A549 (cell line): ENCODE results near the gene TTC33. TPM values are rescaled to one million over a fixed set of nuclear protein-coding genes. Genes with fewer than 3 reads are reported as not detected.

Experiments used
- ATAC-seq, 2 experiments: fragments of 200-7000 bp in 1 of 2; fragments of >200 bp in 1 of 2; cut with Nextera tagmentation in 1 of 2; cut with Tn5 transposase in 1 of 2; 3 replicates each; pipeline versions ENCODE4 v1.8.0 to v1.9.1; 2018 to 2020; ENCODE audit warnings: mild to moderate bottlenecking in 1 of 2, moderate library complexity in 1 of 2
- CTCF ChIA-PET: fragments of 300-600 bp; sonication (Branson Sonifier 250); formaldehyde crosslinking; extraction: SDS; loops from one replicate; lab custom pipeline; 2021; ENCODE audit warnings: antibody characterized with exemption, inconsistent platforms; lab: Yijun Ruan, JAX
- POLR2A ChIA-PET: fragments of 350-600 bp; formaldehyde crosslinking; extraction: SDS; loops from one replicate; lab custom pipeline; 2021; ENCODE audit warnings: antibody characterized with exemption, inconsistent platforms; lab: Yijun Ruan, JAX
- DNase-seq, 2 experiments: peaks; one replicate each; pipeline versions ENCODE4 v3.0.0 to v3.0.0-alpha.2; 2011 to 2016; ENCODE audit warnings: low read depth in 1 of 2, low spot score in 1 of 2
- FAIRE-seq: peaks from 2 replicates; lab custom pipeline; 2011; peaks lifted over from hg19 to GRCh38; lab: Jason Lieb, UNC
- H3K27ac ChIP-seq, 2 experiments: fragments of >200 bp; sonication (Bioruptor Twin); formaldehyde crosslinking; 3 replicates each; pipeline ENCODE4 v1.5.1; 2016 to 2017
- H3K4me1 ChIP-seq: fragments of >200 bp; sonication (Bioruptor Twin); formaldehyde crosslinking; 3 replicates; pipeline ENCODE4 v1.6.1; 2016
- H3K4me2 ChIP-seq: fragments of >200 bp; sonication (Bioruptor Twin); formaldehyde crosslinking; 3 replicates; pipeline ENCODE4 v1.6.1; 2016
- H3K4me3 ChIP-seq: fragments of >200 bp; sonication (Bioruptor Twin); formaldehyde crosslinking; 3 replicates; pipeline ENCODE4 v1.5.1; 2016
- H3K9me3 ChIP-seq: fragments of >200 bp; sonication (Bioruptor Twin); formaldehyde crosslinking; 3 replicates; pipeline ENCODE4 v1.6.1; 2016
- BHLHE40 ChIP-seq: IDR thresholded peaks from 2 replicates; pipeline ENCODE4 v1.6.1; 2012; ENCODE audit warnings: low read depth, low read length, inconsistent platforms
- CHD2 ChIP-seq: fragments of 150-350 bp; IDR thresholded peaks from 2 replicates; pipeline ENCODE4 v1.6.1; 2014; ENCODE audit warnings: low read length; ENCODE audit not compliant: partially characterized antibody
- EHF ChIP-seq: fragments of 250-450 bp; sonication (Bioruptor Pico); IDR thresholded peaks from 2 replicates; pipeline ENCODE4 v1.5.0; 2020; ENCODE audit warnings: mild to moderate bottlenecking
- EP300 ChIP-seq, 2 experiments: fragments of >200 bp; sonication (Bioruptor Twin); formaldehyde crosslinking; IDR thresholded peaks; 2 replicates in 1 of 2; 3 replicates in 1 of 2; pipeline ENCODE4 v1.6.1; 2016 to 2017
- ESRRA ChIP-seq: fragments of 150-350 bp; IDR thresholded peaks from 2 replicates; pipeline ENCODE4 v1.6.1; 2014; ENCODE audit warnings: mild to moderate bottlenecking, low read length, borderline replicate concordance
- FOSB ChIP-seq: fragments of 250-450 bp; sonication (Bioruptor Pico); IDR thresholded peaks from 2 replicates; pipeline ENCODE4 v1.5.0; 2020; ENCODE audit warnings: mild to moderate bottlenecking, moderate library complexity
- FOXS1 ChIP-seq: fragments of 250-450 bp; sonication (Bioruptor Pico); IDR thresholded peaks from 2 replicates; pipeline ENCODE4 v1.5.0; 2020; ENCODE audit warnings: mild to moderate bottlenecking, moderate library complexity
- GATA3 ChIP-seq: IDR thresholded peaks from 2 replicates; pipeline ENCODE4 v1.6.1; 2012; ENCODE audit warnings: borderline replicate concordance
- HOXA7 ChIP-seq: fragments of 250-450 bp; sonication (Bioruptor Pico); IDR thresholded peaks from 2 replicates; pipeline ENCODE4 v1.5.0; 2020; ENCODE audit warnings: mild to moderate bottlenecking, moderate library complexity
- HOXB13 ChIP-seq: fragments of 250-450 bp; sonication (Bioruptor Pico); IDR thresholded peaks from 2 replicates; pipeline ENCODE4 v1.5.0; 2020; ENCODE audit warnings: low read depth, mild to moderate bottlenecking, moderate library complexity
- JUNB ChIP-seq: fragments of >200 bp; sonication (Bioruptor Twin); formaldehyde crosslinking; IDR thresholded peaks from 2 replicates; pipeline ENCODE4 v1.6.1; 2016
- KDM1A ChIP-seq: fragments of 200-600 bp; sonication (generic); IDR thresholded peaks from 2 replicates; pipeline ENCODE4 v1.6.1; 2016; ENCODE audit warnings: low read depth, mild to moderate bottlenecking
- KDM5A ChIP-seq: fragments of 200-600 bp; sonication (generic); IDR thresholded peaks from 2 replicates; pipeline ENCODE4 v1.6.1; 2016; ENCODE audit warnings: antibody characterized with exemption, mild to moderate bottlenecking
- NR3C1 ChIP-seq: fragments of >200 bp; sonication (Bioruptor Twin); formaldehyde crosslinking; IDR thresholded peaks from 3 replicates; pipeline ENCODE4 v1.6.1; 2017
- RAD21 ChIP-seq, 2 experiments: fragments of >200 bp in 1 of 2; sonication (Bioruptor Twin) in 1 of 2; formaldehyde crosslinking in 1 of 2; IDR thresholded peaks in 1 of 2; conservative IDR thresholded peaks in 1 of 2; 2 replicates in 1 of 2; 3 replicates in 1 of 2; pipeline ENCODE4 v1.6.1; 2012 to 2018; ENCODE audit warnings: inconsistent platforms in 1 of 2
- RARB ChIP-seq: fragments of 250-450 bp; sonication (Bioruptor Pico); IDR thresholded peaks from 2 replicates; pipeline ENCODE4 v1.8.0; 2021; ENCODE audit warnings: mild to moderate bottlenecking, moderate library complexity
- RFX5 ChIP-seq: fragments of 450-650 bp; IDR thresholded peaks from 2 replicates; pipeline ENCODE4 v1.7.1; 2014; ENCODE audit warnings: antibody characterized with exemption, mild to moderate bottlenecking, moderate library complexity
- SMC3 ChIP-seq: fragments of >200 bp; sonication (Bioruptor Twin); formaldehyde crosslinking; IDR thresholded peaks from 3 replicates; pipeline ENCODE4 v1.6.1; 2018; ENCODE audit warnings: inconsistent platforms
- SREBF2 ChIP-seq: fragments of 450-650 bp; IDR thresholded peaks from 2 replicates; pipeline ENCODE4 v1.6.1; 2014; ENCODE audit warnings: mild to moderate bottlenecking, moderate library complexity
- TP53 ChIP-seq: fragments of 250-450 bp; sonication (Bioruptor Pico); IDR thresholded peaks from 2 replicates; pipeline ENCODE4 v1.5.0; 2021; ENCODE audit warnings: mild to moderate bottlenecking, moderate library complexity
- ZFP36 ChIP-seq: fragments of 450-650 bp; IDR thresholded peaks from 2 replicates; pipeline ENCODE4 v1.6.1; 2014; ENCODE audit warnings: borderline replicate concordance; ENCODE audit not compliant: partially characterized antibody
- ZNF302 ChIP-seq: fragments of 250-450 bp; sonication (Bioruptor Pico); IDR thresholded peaks from 2 replicates; pipeline ENCODE4 v1.9.0; 2021; ENCODE audit warnings: inconsistent platforms, mild to moderate bottlenecking, moderate library complexity
- ZSCAN20 ChIP-seq: fragments of 250-450 bp; sonication (Bioruptor Pico); IDR thresholded peaks from 2 replicates; pipeline ENCODE4 v1.8.0; 2022; ENCODE audit warnings: mild to moderate bottlenecking, moderate library complexity
- WGBS: methylation state at CpG from one replicate; pipeline ENCODE4 v1.1.6; 2017; ENCODE audit errors: missing lambda C conversion rate; 5-methylcytosine and 5-hydroxymethylcytosine counted together
- polyA plus RNA-seq, 4 experiments: library from polyadenylated mRNA; depleted of rRNA in 3 of 4; stranded (reverse); fragments of >200 nt; fragmentation: RNase III in 1 of 4; extraction: RNeasy Plus Mini Kit Qiagen cat#74134 plus additional on column Dnase treatment in 1 of 4; gene quantifications; 2 replicates in 3 of 4; 3 replicates in 1 of 4; pipeline ENCODE4 v1.2.3, GENCODE V29; 2011 to 2017
- TF ChIP-seq, protein P1 (sequence below): fragments of 450-650 bp; IDR thresholded peaks from 2 replicates; pipeline ENCODE4 v1.6.1; 2014; ENCODE audit warnings: antibody characterized with exemption
- TF ChIP-seq, protein P2 (sequence below): IDR thresholded peaks from 2 replicates; pipeline ENCODE4 v1.6.1; 2012; ENCODE audit warnings: low read depth, borderline replicate concordance
- TF ChIP-seq, protein P3 (sequence below): IDR thresholded peaks from 2 replicates; pipeline ENCODE4 v1.6.1; 2012
- TF ChIP-seq, protein P4 (sequence below): IDR thresholded peaks from 2 replicates; pipeline ENCODE4 v1.6.1; 2012
- TF ChIP-seq, protein P5 (sequence below): fragments of 150-350 bp; IDR thresholded peaks from 2 replicates; pipeline ENCODE4 v1.6.1; 2014; ENCODE audit warnings: low read depth, mild to moderate bottlenecking, low read length
- TF ChIP-seq, protein P6 (sequence below): fragments of >200 bp; sonication (Bioruptor Twin); formaldehyde crosslinking; IDR thresholded peaks from 3 replicates; pipeline ENCODE4 v1.5.1; 2016

Gene TTC33
- polyA plus RNA-seq, 2 of the 4 experiments (the other 2 are of a cell fraction): 17.1 to 19.8 TPM

DNA sequence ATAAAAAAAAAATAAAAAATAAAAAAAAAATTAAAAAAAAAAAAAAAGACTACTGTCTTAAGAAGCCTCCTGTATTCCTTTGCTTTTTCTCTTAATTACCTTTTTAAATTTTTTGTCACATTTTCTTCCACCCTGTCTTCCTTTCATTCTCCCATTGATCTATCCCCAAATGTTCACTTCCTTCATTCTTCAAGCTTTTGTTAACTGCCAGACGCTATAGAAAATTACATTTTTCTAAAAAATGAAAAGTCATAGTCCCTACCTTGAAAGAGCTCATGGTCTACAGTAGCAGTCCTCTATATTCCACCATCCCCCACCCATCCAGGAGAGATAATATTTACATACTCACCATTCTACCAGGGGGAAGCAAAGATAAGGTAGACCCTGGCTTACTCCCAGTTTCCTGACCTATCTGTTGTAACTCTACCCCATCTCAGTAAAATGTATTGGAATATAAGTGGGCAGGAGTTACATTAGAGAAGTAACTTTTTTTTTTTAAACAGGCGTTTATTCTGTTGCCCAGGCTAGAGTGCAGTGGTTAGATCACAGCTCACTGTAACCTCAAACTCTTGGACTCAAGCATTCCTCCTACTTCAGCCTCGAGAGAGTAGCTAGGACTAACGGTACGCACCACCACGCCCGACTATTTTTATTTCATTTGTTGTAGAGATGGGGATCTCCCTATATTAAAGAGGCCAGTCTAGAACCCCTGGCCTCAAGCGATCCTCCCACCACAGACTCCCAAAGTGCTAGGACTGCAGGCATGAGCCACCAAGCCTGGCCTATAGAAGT lies 46.2 kb upstream of the TTC33 start:
- no peak for FAIRE-seq
- DNase-seq: no peak
- Histone ChIP-seq H3K4me2 (no peak overlapping the region), H3K4me1 (peaks cover 11% of the 10 kb centered on the region), H3K9me3 (no peaks in the 10 kb centered on the region), H3K27ac (no peak overlapping the region), H3K4me3 (no peak overlapping the region)
- 87% methylated on average over 8 of the region's 8 CpGs for WGBS
- ChIA-PET CTCF (interaction anchor here (1.0 kb wide), 1 partner anchor 13 kb away, joined by 3 read pairs; no protein-coding TSS in a partner anchor), POLR2A (no interaction called here)
- no peak for TF ChIP-seq SREBF2
- TF ChIP-seq, protein P1, sequence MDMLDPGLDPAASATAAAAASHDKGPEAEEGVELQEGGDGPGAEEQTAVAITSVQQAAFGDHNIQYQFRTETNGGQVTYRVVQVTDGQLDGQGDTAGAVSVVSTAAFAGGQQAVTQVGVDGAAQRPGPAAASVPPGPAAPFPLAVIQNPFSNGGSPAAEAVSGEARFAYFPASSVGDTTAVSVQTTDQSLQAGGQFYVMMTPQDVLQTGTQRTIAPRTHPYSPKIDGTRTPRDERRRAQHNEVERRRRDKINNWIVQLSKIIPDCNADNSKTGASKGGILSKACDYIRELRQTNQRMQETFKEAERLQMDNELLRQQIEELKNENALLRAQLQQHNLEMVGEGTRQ: no peak
- TF ChIP-seq RAD21 (conservative IDR thresholded peaks at IDR 0.05 in 1 of 2, IDR thresholded peaks at IDR 0.05 in 1 of 2): no peak
- no peak for TF ChIP-seq NR3C1
- TF ChIP-seq, protein P2, sequence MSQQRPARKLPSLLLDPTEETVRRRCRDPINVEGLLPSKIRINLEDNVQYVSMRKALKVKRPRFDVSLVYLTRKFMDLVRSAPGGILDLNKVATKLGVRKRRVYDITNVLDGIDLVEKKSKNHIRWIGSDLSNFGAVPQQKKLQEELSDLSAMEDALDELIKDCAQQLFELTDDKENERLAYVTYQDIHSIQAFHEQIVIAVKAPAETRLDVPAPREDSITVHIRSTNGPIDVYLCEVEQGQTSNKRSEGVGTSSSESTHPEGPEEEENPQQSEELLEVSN: no peak
- no peak for TF ChIP-seq ZNF302 (CRISPR knock-in tag)
- TF ChIP-seq HOXB13 (CRISPR knock-in tag): no peak
- TF ChIP-seq TP53 (CRISPR knock-in tag): no peak
- no peak for TF ChIP-seq FOSB (CRISPR knock-in tag)
- TF ChIP-seq, protein P3, sequence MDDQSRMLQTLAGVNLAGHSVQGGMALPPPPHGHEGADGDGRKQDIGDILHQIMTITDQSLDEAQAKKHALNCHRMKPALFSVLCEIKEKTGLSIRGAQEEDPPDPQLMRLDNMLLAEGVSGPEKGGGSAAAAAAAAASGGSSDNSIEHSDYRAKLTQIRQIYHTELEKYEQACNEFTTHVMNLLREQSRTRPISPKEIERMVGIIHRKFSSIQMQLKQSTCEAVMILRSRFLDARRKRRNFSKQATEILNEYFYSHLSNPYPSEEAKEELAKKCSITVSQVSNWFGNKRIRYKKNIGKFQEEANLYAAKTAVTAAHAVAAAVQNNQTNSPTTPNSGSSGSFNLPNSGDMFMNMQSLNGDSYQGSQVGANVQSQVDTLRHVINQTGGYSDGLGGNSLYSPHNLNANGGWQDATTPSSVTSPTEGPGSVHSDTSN: no peak
- TF ChIP-seq JUNB: no peak
- TF ChIP-seq FOXS1 (CRISPR knock-in tag): no peak
- TF ChIP-seq ZFP36: no peak
- no peak for ATAC-seq

DNA sequence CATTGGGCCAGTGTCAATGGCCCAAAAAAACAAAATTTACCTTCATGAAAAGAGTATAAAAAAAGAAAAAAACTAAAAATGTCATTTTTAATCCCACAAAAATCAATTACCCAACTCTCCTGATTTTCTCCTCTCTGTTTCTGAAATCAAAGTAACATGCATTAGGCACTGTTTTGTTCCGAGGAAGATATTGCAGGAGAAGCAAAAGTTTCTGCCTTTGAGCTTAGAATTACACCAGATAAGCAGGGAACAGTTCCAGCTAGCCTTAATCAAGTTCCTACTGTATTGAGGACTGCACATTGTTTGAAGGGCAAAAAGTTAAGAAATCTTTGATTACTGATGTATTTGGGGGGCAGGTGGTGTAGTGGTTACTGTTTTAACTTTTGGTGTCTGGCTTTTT lies 43.5 kb upstream of the TTC33 start:
- ATAC-seq: no peak
- no peak for DNase-seq
- peak overlapping the region; percentile 80; the same call in 2 of the 3 replicates for H3K4me3 ChIP-seq
- 15% methylated on average over 1 of the region's 1 CpG for WGBS
- peaks cover 25% of the 10 kb centered on the region for H3K4me1 ChIP-seq
- H3K27ac ChIP-seq: peak overlapping the region; percentile 45 to 99; a peak in 5 of 6 replicates
- FAIRE-seq: no peak
- no peaks in the 10 kb centered on the region for H3K9me3 ChIP-seq
- H3K4me2 ChIP-seq: peak overlapping the region; percentile 82
- POLR2A ChIA-PET: interaction anchor here (0.5 to 1.5 kb wide), 7 partner anchors 9 to 1357 kb away, joined by 3 to 10 read pairs (median 4); no protein-coding TSS in a partner anchor
- CTCF ChIA-PET: interaction anchor here (1.0 to 1.1 kb wide), 4 partner anchors 11 to 35 kb away, joined by 3 to 6 read pairs (median 4); no protein-coding TSS in a partner anchor
- no peak for TF ChIP-seq SMC3
- TF ChIP-seq CHD2: no peak
- TF ChIP-seq, protein P4, sequence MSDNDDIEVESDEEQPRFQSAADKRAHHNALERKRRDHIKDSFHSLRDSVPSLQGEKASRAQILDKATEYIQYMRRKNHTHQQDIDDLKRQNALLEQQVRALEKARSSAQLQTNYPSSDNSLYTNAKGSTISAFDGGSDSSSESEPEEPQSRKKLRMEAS: no peak
- no peak for TF ChIP-seq ESRRA
- TF ChIP-seq RARB (CRISPR knock-in tag): no peak
- TF ChIP-seq, protein P5, sequence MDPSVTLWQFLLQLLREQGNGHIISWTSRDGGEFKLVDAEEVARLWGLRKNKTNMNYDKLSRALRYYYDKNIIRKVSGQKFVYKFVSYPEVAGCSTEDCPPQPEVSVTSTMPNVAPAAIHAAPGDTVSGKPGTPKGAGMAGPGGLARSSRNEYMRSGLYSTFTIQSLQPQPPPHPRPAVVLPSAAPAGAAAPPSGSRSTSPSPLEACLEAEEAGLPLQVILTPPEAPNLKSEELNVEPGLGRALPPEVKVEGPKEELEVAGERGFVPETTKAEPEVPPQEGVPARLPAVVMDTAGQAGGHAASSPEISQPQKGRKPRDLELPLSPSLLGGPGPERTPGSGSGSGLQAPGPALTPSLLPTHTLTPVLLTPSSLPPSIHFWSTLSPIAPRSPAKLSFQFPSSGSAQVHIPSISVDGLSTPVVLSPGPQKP: no peak
- TF ChIP-seq HOXA7 (CRISPR knock-in tag): no peak
- no peak for TF ChIP-seq HOXB13 (CRISPR knock-in tag)
- TF ChIP-seq EP300 (IDR thresholded peaks at IDR 0.05): no peak
- TF ChIP-seq KDM5A: no peak
- no peak for TF ChIP-seq BHLHE40
- no peak for TF ChIP-seq RFX5
- TF ChIP-seq, protein P6, sequence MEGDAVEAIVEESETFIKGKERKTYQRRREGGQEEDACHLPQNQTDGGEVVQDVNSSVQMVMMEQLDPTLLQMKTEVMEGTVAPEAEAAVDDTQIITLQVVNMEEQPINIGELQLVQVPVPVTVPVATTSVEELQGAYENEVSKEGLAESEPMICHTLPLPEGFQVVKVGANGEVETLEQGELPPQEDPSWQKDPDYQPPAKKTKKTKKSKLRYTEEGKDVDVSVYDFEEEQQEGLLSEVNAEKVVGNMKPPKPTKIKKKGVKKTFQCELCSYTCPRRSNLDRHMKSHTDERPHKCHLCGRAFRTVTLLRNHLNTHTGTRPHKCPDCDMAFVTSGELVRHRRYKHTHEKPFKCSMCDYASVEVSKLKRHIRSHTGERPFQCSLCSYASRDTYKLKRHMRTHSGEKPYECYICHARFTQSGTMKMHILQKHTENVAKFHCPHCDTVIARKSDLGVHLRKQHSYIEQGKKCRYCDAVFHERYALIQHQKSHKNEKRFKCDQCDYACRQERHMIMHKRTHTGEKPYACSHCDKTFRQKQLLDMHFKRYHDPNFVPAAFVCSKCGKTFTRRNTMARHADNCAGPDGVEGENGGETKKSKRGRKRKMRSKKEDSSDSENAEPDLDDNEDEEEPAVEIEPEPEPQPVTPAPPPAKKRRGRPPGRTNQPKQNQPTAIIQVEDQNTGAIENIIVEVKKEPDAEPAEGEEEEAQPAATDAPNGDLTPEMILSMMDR: no peak
- no peak for TF ChIP-seq JUNB
- no peak for TF ChIP-seq EHF (CRISPR knock-in tag)
- TF ChIP-seq GATA3: no peak
- no peak for TF ChIP-seq ZSCAN20
- no peak for TF ChIP-seq KDM1A
